SK-N-MC (cell line): Measurements from ENCODE around the gene ATOSB.

Experiments used
- EZH2 ChIP-seq: fragments of 200-600 bp; sonication (generic); IDR thresholded peaks from one replicate; pipeline ENCODE4 v1.6.1; 2017; ENCODE audit warnings: antibody characterized with exemption
- POLR2AphosphoS5 ChIP-seq: IDR thresholded peaks from 2 replicates; pipeline ENCODE4 v1.6.1; 2012; ENCODE audit warnings: mild to moderate bottlenecking, low read depth, low read length, borderline replicate concordance

- peak; percentile 46; the same call in 1 of the 2 replicates for TF ChIP-seq POLR2AphosphoS5
- no peak for TF ChIP-seq EZH2
Observed at GRCh38 chr9:35114113-35114839, 1.4 kb downstream of the ATOSB start.
